Panc1 (cell line): ENCODE results near the gene WFIKKN2. TPM values are rescaled to one million over a fixed set of nuclear protein-coding genes. Genes with fewer than 3 reads are reported as not detected.

Experiments used
- ATAC-seq: fragments of 200-7000 bp; cut with Tn5 transposase; 2 replicates; pipeline ENCODE4 v1.9.1; 2020; ENCODE audit warnings: mild to moderate bottlenecking, moderate library complexity
- Bru-seq: library from RNA; stranded (reverse); fragments of 400-500 nt; gene quantifications from one replicate; lab custom pipeline; 2021; lab: Mats Ljungman, UMichigan
- BruChase-seq, 2 experiments: library from RNA; stranded (reverse); fragments of 400-500 nt; gene quantifications; one replicate each; lab custom pipeline; 2021; lab: Mats Ljungman, UMichigan
- BruUV-seq: library from RNA; stranded (reverse); fragments of 400-500 nt; replicated peaks from 2 replicates; lab custom pipeline; 2021; lab: Mats Ljungman, UMichigan
- CTCF ChIA-PET: fragments of 300-600 bp; sonication (Branson Sonifier 250); formaldehyde crosslinking; loops from one replicate; lab custom pipeline; 2022; ENCODE audit warnings: antibody characterized with exemption; lab: Charles Lee
- POLR2A ChIA-PET: fragments of 300-600 bp; sonication (Branson Sonifier 250); formaldehyde crosslinking; loops from one replicate; lab custom pipeline; 2022; ENCODE audit warnings: antibody characterized with exemption; lab: Charles Lee
- DNase-seq: peaks from one replicate; pipeline ENCODE4 v3.0.0-alpha.2; 2010; ENCODE audit warnings: low read depth, low spot score
- H3K27ac ChIP-seq: 2 replicates; pipeline ENCODE4 v1.5.1; 2011; ENCODE audit warnings: mild to moderate bottlenecking, low read length, inconsistent platforms
- H3K27me3 ChIP-seq: fragments of 200-500 bp; sonication (Bioruptor generic); 2 replicates; pipeline ENCODE4 v1.6.0; 2014; ENCODE audit warnings: low read length, inconsistent platforms; ENCODE audit not compliant: control insufficient read depth, insufficient read depth
- H3K36me3 ChIP-seq: fragments of 200-500 bp; sonication (Bioruptor generic); 2 replicates; pipeline ENCODE4 v1.5.1; 2014; ENCODE audit warnings: inconsistent platforms, mild to moderate bottlenecking, low read length, moderate library complexity; ENCODE audit not compliant: control insufficient read depth, insufficient read depth
- H3K4me1 ChIP-seq: 2 replicates; pipeline ENCODE4 v1.5.1; 2011; ENCODE audit warnings: inconsistent platforms, mild to moderate bottlenecking, low read length, moderate library complexity; ENCODE audit not compliant: control insufficient read depth, insufficient read depth
- H3K4me3 ChIP-seq, 2 experiments: 2 replicates each; pipeline ENCODE4 v1.5.1; 2011 to 2012; ENCODE audit warnings: low read depth in 2 of 2, low read length in 2 of 2, mild to moderate bottlenecking in 2 of 2, inconsistent platforms in 1 of 2, moderate library complexity in 1 of 2
- H3K9me3 ChIP-seq: fragments of 200-500 bp; sonication (Bioruptor generic); 2 replicates; pipeline ENCODE4 v1.5.1; 2014; ENCODE audit warnings: low read depth, mild to moderate bottlenecking, inconsistent platforms, low read length, moderate library complexity; ENCODE audit not compliant: control insufficient read depth, insufficient read depth
- POLR2AphosphoS5 ChIP-seq: IDR thresholded peaks from 2 replicates; pipeline ENCODE4 v1.6.1; 2012; ENCODE audit warnings: mild to moderate bottlenecking, low read depth, low read length, moderate library complexity
- SIN3A ChIP-seq: IDR thresholded peaks from 2 replicates; pipeline ENCODE4 v1.6.1; 2012; ENCODE audit warnings: low read depth, mild to moderate bottlenecking, low read length, moderate library complexity, borderline replicate concordance; ENCODE audit not compliant: insufficient read depth
- TCF7L2 ChIP-seq: IDR thresholded peaks from 2 replicates; pipeline ENCODE4 v1.6.1; 2011; ENCODE audit warnings: mild to moderate bottlenecking, low read depth, low read length, inconsistent platforms
- in situ Hi-C: cut with HindIII; loops from 2 replicates; pipeline ENCODE4 v1.10.0; 2016; ENCODE audit warnings: low sequenced_read_pairs, low pct_unique_long_range_greater_than_20kb
- intact Hi-C: fragments of 100-400 bp; cut with micrococcal nuclease; formaldehyde crosslinking; loops from one replicate; pipeline ENCODE4 v1.10.0; 2022; ENCODE audit not compliant: unreplicated experiment
- long read RNA-seq: library from polyadenylated mRNA; unstranded; transcript quantifications from one replicate; pipeline ENCODE4 v2.0.0, GENCODE V29; 2021; ENCODE audit not compliant: unreplicated experiment
- polyA plus RNA-seq: library from polyadenylated mRNA; unstranded; fragments of >200 nt; gene quantifications from one replicate; pipeline ENCODE4 v1.2.1, GENCODE V29; 2012; ENCODE audit warnings: missing spikeins; ENCODE audit not compliant: insufficient read length
- total RNA-seq: library from RNA; stranded (reverse); gene quantifications from one replicate; pipeline ENCODE4 v1.2.1, GENCODE V29; 2021; ENCODE audit not compliant: unreplicated experiment
- TF ChIP-seq, protein P1 (sequence below), 2 experiments: IDR thresholded peaks; 2 replicates each; pipeline ENCODE4 v1.6.1; 2011 to 2012; ENCODE audit warnings: low read depth in 2 of 2, control low read depth in 1 of 2, low read length in 1 of 2, mild to moderate bottlenecking in 1 of 2, moderate library complexity in 1 of 2; ENCODE audit not compliant: insufficient read depth in 1 of 2
- TF ChIP-seq, protein P2 (sequence below): fragments of 450-650 bp; IDR thresholded peaks from 2 replicates; pipeline ENCODE4 v1.5.1; 2017; ENCODE audit warnings: mild to moderate bottlenecking

The WFIKKN2 gene, protein sequence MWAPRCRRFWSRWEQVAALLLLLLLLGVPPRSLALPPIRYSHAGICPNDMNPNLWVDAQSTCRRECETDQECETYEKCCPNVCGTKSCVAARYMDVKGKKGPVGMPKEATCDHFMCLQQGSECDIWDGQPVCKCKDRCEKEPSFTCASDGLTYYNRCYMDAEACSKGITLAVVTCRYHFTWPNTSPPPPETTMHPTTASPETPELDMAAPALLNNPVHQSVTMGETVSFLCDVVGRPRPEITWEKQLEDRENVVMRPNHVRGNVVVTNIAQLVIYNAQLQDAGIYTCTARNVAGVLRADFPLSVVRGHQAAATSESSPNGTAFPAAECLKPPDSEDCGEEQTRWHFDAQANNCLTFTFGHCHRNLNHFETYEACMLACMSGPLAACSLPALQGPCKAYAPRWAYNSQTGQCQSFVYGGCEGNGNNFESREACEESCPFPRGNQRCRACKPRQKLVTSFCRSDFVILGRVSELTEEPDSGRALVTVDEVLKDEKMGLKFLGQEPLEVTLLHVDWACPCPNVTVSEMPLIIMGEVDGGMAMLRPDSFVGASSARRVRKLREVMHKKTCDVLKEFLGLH
- total RNA-seq (0.05 TPM), Bru-seq, nascent RNA (percentile 9 among the genes with signal in this experiment), BruChase-seq, experiment 1, labeled RNA remaining after a 2-hour chase (percentile 9 among the genes with signal in this experiment), BruChase-seq, experiment 2, labeled RNA remaining after a 6-hour chase (not detected)
- polyA plus RNA-seq: not detected
- long read RNA-seq: 0 reads

DNA sequence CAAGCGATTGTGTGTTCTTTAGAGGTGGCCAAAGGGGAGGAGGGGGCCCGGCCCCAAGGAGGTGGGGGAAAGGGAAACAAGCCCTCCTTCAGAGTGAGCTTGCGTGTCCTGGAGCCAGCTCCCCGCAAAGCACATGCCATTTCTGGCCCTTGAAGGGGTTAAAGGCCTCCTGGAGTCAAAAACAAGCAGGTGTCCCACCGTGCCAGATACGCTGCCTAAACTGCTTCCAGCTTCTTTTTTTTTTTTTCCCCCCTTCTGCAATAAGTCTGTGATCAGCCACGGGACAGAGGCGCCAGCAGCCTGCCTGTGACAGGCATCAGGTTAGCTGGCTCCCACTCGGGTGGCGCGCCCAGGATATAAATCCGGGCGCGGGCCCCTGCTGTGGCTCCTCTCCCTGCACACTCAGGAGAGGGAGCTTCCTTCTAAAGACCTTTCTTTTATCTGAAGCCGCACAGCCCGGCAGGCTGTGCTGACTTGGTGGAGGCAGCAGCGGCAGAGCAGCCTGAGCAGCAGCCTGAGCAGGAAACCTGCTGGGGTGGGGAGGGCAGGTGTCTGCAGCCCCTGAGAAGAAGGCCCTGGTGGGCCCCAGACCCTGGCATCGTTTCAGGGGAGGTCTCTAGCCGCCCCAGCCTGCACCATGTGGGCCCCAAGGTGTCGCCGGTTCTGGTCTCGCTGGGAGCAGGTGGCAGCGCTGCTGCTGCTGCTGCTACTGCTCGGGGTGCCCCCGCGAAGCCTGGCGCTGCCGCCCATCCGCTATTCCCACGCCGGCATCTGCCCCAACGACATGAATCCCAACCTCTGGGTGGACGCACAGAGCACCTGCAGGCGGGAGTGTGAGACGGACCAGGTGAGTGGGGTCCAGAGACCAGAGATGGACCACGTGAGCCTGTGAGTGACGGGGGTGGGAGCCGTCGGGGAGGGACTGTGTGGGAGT, at the start of gene WFIKKN2:
WFIKKN2 (plus strand) TSS at position 286 of the 934 bp plus-strand sequence; CDS start at position 638, 352 bp downstream.
- H3K36me3 ChIP-seq: no peaks in the 10 kb centered on the region
- POLR2A ChIA-PET: no interaction called here
- no peaks in the 10 kb centered on the region for H3K9me3 ChIP-seq
- BruUV-seq: no TSS peak
- TF ChIP-seq, protein P1, sequence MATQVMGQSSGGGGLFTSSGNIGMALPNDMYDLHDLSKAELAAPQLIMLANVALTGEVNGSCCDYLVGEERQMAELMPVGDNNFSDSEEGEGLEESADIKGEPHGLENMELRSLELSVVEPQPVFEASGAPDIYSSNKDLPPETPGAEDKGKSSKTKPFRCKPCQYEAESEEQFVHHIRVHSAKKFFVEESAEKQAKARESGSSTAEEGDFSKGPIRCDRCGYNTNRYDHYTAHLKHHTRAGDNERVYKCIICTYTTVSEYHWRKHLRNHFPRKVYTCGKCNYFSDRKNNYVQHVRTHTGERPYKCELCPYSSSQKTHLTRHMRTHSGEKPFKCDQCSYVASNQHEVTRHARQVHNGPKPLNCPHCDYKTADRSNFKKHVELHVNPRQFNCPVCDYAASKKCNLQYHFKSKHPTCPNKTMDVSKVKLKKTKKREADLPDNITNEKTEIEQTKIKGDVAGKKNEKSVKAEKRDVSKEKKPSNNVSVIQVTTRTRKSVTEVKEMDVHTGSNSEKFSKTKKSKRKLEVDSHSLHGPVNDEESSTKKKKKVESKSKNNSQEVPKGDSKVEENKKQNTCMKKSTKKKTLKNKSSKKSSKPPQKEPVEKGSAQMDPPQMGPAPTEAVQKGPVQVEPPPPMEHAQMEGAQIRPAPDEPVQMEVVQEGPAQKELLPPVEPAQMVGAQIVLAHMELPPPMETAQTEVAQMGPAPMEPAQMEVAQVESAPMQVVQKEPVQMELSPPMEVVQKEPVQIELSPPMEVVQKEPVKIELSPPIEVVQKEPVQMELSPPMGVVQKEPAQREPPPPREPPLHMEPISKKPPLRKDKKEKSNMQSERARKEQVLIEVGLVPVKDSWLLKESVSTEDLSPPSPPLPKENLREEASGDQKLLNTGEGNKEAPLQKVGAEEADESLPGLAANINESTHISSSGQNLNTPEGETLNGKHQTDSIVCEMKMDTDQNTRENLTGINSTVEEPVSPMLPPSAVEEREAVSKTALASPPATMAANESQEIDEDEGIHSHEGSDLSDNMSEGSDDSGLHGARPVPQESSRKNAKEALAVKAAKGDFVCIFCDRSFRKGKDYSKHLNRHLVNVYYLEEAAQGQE (IDR thresholded peaks at IDR 0.05; ENCODE audit: insufficient read depth in 1 of 2, low read depth in 2 of 2, low read length in 1 of 2): no peak
- TF ChIP-seq POLR2AphosphoS5: no peak
- TF ChIP-seq SIN3A: no peak
- CTCF ChIA-PET: interaction anchor here (0.6 to 1.4 kb wide), 3 partner anchors 19 to 57 kb away, joined by 3 to 5 read pairs (median 3); no protein-coding TSS in a partner anchor
- no peaks in the 10 kb centered on the region for H3K4me1 ChIP-seq
- no peak within 1 kb of the TSS for H3K4me3 ChIP-seq
- no peaks in the 10 kb centered on the region for H3K27me3 ChIP-seq
- in situ Hi-C loops (no loop called here), intact Hi-C loops (no loop called here)
- no peak within 1 kb of the TSS for H3K27ac ChIP-seq
- 0 out of 2 replicates have a peak, but pooled peaks have one; percentile 38 for ATAC-seq
- no peak for DNase-seq

DNA sequence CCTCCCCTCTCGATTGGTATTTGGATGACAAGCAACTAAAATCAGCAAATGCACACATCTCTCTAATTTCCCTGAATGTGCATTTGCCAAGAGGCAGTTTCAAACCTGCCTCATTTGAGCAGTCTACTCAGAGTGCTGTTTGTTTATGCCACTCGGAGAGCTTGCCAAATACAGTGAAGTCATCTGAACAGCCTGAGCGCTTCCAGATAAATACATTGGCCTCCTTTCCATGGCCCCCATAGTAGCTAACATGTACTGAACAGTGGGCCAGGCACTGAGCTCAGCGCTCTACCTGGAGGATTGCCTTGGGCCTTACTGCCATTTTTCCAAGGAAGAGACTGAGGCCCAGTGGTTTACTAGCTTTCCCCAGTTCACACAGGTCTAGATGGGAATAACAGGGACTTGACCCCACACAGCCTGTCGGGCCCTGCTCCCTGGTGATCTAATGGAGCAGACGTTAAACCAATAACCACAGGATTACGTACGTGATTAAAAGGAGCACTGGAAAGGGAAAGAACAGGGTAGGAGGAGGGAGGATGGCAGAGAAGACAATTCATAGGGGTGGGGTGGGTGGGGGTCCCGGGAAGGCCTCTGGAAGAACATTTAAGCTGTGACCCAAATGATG, 49.3 kb upstream of the WFIKKN2 start:
- ChIA-PET CTCF (interaction anchor here (0.7 to 3.9 kb wide), 2 partner anchors 56 to 66 kb away, joined by 4 to 51 read pairs; no protein-coding TSS in a partner anchor), POLR2A (interaction anchor here (0.6 kb wide), 1 partner anchor 159 kb away, joined by 3 read pairs; no protein-coding TSS in a partner anchor)
- H3K4me1 ChIP-seq: no peaks in the 10 kb centered on the region
- no TSS peak for BruUV-seq
- H3K4me3 ChIP-seq: no peak overlapping the region
- DNase-seq (no peak), ATAC-seq (no peak)
- no peaks in the 10 kb centered on the region for H3K36me3 ChIP-seq
- no peak for TF ChIP-seq SIN3A
- no peak for TF ChIP-seq TCF7L2
- TF ChIP-seq, protein P2, sequence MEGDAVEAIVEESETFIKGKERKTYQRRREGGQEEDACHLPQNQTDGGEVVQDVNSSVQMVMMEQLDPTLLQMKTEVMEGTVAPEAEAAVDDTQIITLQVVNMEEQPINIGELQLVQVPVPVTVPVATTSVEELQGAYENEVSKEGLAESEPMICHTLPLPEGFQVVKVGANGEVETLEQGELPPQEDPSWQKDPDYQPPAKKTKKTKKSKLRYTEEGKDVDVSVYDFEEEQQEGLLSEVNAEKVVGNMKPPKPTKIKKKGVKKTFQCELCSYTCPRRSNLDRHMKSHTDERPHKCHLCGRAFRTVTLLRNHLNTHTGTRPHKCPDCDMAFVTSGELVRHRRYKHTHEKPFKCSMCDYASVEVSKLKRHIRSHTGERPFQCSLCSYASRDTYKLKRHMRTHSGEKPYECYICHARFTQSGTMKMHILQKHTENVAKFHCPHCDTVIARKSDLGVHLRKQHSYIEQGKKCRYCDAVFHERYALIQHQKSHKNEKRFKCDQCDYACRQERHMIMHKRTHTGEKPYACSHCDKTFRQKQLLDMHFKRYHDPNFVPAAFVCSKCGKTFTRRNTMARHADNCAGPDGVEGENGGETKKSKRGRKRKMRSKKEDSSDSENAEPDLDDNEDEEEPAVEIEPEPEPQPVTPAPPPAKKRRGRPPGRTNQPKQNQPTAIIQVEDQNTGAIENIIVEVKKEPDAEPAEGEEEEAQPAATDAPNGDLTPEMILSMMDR: no peak
- TF ChIP-seq, protein P1 (IDR thresholded peaks at IDR 0.05; ENCODE audit: insufficient read depth in 1 of 2, low read depth in 2 of 2, low read length in 1 of 2): no peak
- no peak for TF ChIP-seq POLR2AphosphoS5
- H3K9me3 ChIP-seq: no peaks in the 10 kb centered on the region
- intact Hi-C loops (no loop called here), in situ Hi-C loops (no loop called here)
- H3K27ac ChIP-seq: no peak overlapping the region
- H3K27me3 ChIP-seq: no peaks in the 10 kb centered on the region
